Astrocyte (in vitro differentiated cells and primary cell): Measurements from ENCODE around the gene ZNF438.

Source experiments
- CTCF ChIP-seq: IDR thresholded peaks from 2 replicates; pipeline ENCODE4 v1.5.1; 2011; ENCODE audit warnings: low read depth, mild to moderate bottlenecking, inconsistent platforms, low read length, moderate library complexity; ENCODE audit not compliant: insufficient read depth
- EZH2 ChIP-seq: IDR thresholded peaks from 2 replicates; pipeline ENCODE4 v1.6.1; 2012; ENCODE audit warnings: mild to moderate bottlenecking, low read length, inconsistent platforms; ENCODE audit not compliant: insufficient read depth

GRCh38 chr10:31036209-31036608, 4.5 kb upstream of the ZNF438 start:
- TF ChIP-seq CTCF: no peak
- no peak for TF ChIP-seq EZH2
